GM10847 (cell line): ENCODE measurements around the gene KRT25.

ENCODE experiments used
- POLR2A ChIP-seq: IDR thresholded peaks from 2 replicates; pipeline ENCODE4 v1.6.1; 2011; ENCODE audit not compliant: insufficient read length; ENCODE audit errors: extremely low read depth

Gene KRT25, protein sequence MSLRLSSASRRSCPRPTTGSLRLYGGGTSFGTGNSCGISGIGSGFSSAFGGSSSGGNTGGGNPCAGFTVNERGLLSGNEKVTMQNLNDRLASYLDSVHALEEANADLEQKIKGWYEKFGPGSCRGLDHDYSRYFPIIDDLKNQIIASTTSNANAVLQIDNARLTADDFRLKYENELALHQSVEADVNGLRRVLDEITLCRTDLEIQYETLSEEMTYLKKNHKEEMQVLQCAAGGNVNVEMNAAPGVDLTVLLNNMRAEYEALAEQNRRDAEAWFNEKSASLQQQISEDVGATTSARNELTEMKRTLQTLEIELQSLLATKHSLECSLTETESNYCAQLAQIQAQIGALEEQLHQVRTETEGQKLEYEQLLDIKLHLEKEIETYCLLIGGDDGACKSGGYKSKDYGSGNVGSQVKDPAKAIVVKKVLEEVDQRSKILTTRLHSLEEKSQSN

DNA sequence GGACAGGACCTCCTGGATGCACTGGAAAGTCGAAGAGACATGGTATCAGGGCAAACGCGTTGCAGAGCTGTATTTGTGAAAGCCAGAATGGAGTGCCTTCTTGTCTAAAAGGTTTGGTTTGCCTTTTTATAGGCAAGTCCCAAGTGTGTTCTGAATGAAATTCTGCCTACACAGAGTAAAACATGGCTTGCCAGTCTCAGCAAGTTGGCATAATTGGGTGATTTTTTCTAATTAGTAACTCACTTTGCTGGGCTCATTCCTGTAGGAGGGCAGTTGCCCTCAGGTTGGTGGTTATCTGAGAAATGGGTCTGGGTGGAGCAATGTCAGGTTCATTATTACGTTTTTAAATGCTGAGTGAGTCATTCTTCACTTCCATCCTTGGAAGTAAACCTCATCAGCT lies at the start of gene KRT25:
TSS of gene KRT25 (minus strand) at position 101 of the 400 bp plus-strand sequence. CDS start at position 41, 60 bp downstream.
- no peak for TF ChIP-seq POLR2A

DNA sequence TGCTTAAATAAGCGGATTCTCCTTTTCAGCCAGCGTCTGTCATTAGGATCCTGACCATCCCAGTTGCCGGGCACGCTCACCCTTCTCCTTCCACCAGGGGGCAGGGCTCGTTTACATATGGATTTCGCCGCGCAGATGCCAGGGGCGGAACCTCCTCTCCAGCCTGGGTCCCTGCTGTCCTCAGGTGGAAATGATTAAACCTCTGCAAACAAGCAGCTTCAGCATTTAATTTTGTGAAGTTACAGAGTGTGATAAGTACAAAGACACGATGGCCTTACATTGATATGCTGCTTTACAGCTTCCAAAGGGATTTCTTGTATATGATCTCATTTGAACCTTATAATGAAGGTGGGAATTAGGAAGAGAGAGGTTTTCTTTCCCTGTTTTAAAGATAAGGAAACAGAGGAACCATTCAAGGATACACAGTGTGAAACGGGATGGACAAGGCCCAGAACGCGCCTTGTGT lies 48.5 kb upstream of the KRT25 start:
- TF ChIP-seq POLR2A: no peak

DNA sequence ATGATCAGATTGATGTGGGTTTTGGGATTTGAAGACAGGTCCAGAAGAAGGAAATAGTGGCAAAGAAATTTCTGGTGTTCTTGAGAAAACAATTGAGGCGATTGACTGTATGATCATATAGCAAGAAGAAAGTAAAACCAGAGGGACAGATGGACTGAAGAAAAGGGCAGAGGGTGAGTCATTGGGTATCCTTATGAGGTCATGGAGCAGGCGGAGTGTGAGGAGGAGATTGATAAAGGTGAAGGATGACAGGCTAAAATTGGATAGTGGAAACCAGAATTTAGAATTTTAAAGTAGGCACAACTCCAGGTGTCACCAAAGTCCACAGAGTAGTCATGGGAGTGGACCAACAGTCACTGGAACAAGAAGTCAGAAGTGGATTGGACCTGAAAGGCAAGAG lies 46.0 kb upstream of the KRT25 start:
- TF ChIP-seq POLR2A: no peak

DNA sequence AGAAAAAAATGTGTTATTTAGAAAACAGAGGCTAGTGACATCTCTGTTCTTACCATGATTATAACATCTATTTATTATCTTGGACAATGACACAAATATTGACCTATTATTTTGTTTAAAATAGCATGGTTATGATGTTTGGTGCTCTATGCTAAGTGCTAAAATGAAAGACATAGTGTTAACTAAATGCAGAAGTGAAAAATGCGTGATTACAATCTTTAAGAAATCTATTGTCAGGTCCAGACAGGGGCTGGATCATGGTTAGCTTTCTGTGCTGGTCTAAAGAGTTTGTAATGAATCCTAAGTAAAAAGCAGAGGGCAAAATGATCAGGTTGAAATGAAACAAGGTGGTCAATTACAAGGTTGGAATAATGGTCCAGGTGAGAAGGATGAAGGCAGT lies 45.2 kb upstream of the KRT25 start:
- TF ChIP-seq POLR2A: no peak

DNA sequence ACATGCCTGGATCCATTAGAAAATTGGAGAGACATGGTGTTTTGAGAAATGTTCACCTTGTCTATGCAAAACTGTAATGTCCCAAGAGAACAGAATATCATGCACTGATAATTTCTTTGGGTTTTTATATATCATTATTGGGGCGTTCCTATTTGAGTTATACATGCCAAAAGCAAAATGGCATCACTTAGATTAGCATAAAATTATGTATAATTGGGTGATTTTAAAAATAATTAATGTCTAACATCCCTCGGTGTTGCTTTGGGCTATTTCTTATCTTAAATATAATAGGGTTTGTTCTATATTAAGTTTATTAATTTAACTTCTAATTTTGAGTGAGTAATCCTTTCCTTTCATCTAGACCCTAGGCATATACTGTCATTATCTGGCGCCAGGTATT lies 44.7 kb upstream of the KRT25 start, which contains the start of gene KRT28:
TSS of gene KRT28 (minus strand) at position 101 of the 400 bp plus-strand sequence. CDS start at position 35, 66 bp downstream.
- no peak for TF ChIP-seq POLR2A

DNA sequence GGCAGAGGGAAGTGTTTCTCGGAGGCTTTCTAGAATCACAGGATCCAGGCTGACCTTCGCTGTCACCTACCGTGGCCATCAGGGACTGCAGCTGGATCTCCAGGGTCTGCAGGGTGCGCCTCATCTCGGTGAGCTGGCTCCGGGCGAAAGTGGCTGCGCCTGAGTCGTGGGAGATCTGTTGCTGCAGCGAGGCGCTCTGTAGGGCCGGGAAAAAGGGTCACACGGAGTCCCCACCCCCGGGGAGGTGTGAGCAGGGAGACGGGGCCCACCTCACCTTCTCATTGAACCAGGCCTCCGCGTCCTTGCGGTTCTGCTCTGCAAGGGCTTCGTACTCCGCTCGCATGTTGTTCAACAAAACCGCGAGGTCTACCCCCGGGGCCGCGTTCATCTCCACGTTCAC lies 41.7 kb upstream of the KRT25 start:
- no peak for TF ChIP-seq POLR2A

DNA sequence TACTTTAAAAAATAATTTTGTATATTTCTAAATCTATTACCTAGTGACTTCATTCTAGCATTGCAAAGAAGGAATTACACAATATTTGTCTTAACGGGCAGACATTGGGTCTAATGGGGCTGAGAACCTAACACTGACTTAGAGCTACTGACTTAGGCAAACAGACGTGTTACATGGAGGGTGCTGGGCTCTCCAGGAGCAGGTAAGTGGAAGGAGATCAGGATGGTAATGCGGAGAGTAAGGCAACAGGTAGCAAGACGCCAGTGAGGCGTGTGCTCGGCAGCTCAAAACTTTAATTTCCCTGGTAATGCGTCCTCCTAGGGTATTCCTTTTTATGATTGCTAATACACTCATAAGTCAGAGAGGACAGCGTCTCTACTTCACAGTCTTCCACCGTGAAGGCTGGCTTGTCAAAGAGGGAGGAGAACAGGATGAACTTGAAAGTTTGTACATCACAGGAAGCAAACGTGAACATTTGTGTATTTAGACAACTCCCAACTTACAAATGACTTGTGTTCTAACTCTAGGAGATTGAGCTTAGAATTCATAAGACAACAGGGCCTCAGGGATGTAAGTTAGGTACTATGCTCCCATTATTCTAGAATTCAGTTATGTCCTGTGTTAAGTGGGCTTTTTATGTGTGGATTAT lies 40.0 kb upstream of the KRT25 start:
- TF ChIP-seq POLR2A: no peak

DNA sequence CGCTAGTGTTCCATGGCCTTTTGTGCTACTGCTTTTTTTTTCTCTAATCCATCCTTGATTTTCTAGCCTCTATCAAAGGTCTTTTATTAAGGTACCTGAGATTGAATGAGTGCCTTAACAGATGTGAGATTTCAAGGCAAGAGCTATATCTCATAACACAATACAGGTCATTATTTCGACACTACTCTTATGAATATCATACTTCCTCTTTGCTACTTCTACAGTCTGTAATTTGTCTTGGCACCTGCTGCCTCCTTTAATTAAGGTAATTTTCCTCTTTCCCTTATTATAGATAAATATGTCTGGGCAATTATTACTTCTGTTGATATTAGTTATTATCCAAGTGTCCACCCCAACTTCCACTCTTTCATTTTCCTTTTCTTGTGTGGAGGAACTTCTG lies 39.3 kb upstream of the KRT25 start:
- no peak for TF ChIP-seq POLR2A

DNA sequence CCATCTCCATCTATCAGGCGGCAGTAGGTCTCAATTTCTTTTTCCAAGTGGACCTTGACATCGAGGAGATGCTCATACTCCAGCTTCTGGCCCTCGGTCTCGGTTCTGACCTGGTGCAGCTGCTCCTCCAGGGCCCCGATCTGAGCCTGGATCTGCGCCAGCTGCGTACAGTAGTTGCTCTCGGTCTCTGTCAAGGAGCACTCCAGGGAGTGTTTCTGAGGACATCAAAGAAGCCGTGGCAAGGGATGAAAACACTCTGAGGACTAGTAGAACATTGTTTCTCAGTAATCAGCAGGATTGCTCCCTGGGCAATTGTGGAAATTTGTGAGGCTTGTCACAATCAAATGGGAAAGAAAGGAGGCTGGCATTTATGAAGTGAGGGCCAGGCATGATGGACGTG lies 38.7 kb upstream of the KRT25 start:
- TF ChIP-seq POLR2A: no peak

DNA sequence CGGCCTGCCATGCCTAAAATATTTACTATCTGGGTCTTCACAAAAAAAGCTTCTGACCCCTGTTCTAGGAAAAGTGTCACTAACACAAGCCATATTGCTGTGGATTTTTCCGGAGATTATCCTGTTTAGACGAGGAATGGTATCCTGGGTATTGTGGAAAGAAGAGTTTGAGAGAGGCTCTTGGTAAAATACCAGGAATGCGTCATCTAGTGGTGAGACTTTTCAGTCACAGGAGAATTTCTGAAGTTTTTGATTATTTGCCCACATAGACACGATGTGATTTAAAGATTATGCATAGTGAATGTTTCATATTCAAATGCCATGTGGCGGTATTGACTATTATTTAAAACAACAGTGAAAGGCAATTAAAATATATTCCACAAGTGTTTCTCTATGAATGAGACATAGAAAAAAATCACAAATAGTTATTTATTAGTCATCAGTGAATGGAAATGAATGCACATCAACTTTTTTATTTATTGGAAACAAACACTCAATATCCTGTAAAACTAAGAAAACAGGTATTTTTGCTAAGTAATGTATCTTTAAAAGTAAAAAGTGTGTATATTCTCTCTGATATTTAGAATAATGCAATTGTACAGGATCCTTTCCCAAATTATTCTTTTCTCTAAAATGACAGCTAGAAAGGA lies 36.8 kb upstream of the KRT25 start:
- no peak for TF ChIP-seq POLR2A

DNA sequence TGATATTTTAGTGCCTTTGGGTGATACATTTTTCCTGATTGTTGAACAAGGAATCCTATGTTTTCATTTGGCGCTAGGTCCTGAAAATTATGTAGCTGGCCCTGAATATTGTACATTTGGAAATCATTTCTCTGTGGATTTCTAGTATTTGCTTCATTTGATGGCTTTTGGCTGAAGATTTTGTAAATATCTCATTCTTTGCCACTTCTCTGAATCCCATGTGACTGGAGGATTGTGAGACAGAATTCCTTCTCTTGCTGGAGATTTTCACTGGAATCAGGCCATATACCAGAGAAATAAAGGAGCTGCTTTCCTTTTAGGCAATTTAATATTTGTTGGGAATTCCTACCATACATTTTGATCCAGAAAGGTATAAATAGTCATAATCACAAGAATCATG lies 36.0 kb upstream of the KRT25 start:
- no peak for TF ChIP-seq POLR2A

DNA sequence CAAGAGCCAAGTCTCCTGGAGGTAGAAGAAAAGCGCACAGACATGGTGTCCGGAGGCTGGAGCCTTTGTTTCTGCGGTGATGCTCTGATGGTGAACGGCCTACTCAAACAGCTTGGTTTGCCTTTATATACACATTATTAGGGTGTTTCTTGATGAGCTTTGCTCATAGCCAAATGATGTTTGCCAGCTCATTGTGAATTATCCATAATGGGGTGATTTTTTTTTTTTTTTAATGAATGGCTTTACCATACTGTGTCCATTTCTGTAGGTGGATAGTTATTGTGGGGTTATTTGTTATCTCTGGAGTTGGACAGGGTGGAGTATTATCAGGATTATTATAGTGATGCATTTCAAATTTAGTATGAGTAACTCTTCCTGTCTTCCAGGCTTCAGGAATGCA lies 27.3 kb upstream of the KRT25 start, which contains the start of gene KRT27:
TSS of gene KRT27 (minus strand) at position 101 of the 400 bp plus-strand sequence. CDS start at position 44, 57 bp downstream.
- TF ChIP-seq POLR2A: no peak

DNA sequence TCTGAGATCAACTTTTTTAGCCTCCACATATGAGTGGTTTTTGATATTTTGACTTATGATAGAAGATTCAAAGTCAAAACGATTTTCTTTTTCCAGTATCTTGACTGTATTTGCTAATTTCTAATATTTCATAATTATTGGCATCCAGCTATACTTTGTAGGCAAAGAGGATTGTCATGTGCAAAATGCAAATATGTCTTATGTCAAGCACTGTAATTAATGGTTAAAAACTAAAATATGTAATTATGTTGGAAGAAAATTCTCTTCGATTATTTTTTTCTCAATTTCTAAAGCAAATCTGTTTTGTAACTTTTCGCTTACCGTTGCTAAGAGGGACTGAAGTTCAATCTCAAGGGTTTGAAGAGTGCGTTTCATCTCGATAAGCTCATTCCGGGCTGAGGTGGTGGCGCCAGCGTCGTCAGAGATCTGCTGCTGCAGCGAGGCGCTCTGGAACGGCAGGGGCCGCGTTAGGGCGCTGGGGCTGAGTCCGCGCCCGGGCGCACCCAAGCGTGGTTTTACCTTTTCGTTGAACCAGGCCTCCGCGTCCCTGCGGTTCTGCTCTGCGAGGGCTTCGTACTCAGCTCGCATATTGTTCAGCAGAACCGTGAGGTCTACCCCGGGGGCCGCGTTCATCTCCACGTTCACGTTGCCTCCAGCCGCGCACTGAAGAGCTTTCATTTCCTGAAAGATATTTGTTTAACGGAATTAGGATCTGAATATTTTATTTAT lies 24.2 kb upstream of the KRT25 start:
- no peak for TF ChIP-seq POLR2A

DNA sequence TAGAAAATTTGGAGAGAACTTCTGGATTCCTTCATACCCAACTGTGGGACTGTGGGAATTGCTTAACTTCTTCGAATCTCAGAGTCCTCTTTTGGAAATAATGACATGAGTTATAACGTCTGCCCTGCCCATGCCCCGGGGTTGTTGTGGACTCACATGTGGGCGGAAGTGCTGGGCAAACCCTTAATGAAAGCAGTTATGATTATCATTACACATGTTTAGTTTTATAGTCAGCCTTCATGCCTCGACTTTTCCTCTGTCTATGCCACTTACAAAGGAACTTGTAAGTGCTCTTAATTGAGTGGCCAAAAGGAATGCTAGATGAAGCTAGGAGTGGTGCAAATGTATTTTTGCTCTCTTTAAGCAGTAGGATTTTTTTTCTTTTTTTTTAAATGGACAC lies 23.3 kb upstream of the KRT25 start:
- TF ChIP-seq POLR2A: no peak

DNA sequence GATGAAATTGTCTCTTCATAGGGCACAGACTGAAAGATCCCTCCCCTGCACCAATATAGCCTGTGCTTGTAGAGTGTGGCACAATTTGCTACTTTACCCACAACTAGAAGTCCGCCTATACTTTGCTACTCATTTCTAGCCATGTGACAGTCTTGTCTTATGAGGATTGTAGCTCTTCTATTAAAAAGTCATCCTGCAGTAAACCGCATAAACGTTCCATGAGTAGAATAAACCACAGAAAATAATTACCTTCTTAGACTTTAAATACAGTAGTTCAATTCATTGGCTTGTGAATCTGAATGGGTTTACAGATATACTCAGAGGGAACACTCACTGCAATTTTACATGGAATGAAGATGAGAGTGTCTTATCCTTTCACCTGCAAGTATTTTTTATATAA lies 22.8 kb upstream of the KRT25 start:
- TF ChIP-seq POLR2A: no peak
